Activated CD8-positive, alpha-beta memory T cell treated with anti-CD3 and anti-CD28 coated beads for 1 hour (primary cell): ENCODE measurements around the gene F13B.
"Not testable (repeated sequence)": the region's sequence is repeated elsewhere in the genome, so short reads cannot be mapped to it uniquely, and the experiment has no call there.

Experiments
- DNase-seq, 2 donors: peaks; one replicate each; pipeline ENCODE4 v3.0.0-alpha.2; 2020; ENCODE audit warnings: low read depth in 1 of 2; ENCODE audit errors: extremely low read depth in 1 of 2

Gene F13B

GRCh38 chr1:197049100-197049499, 18.0 kb downstream of the F13B start:
- no peak for DNase-seq

GRCh38 chr1:197042676-197043341, 24.3 kb downstream of the F13B start:
- DNase-seq, result no peak

- no peak for DNase-seq
These were observed 25.3 kb downstream of the F13B start for GRCh38 chr1:197041486-197042353.

GRCh38 chr1:197036861-197037260, 30.2 kb downstream of the F13B start:
- no peak for DNase-seq

- DNase-seq, result not testable (repeated sequence)
These were observed 32.3 kb downstream of the F13B start for GRCh38 chr1:197034631-197035339.

- no peak for DNase-seq
These were observed 37.3 kb downstream of the F13B start for GRCh38 chr1:197029749-197030148.

GRCh38 chr1:197027359-197027758, 39.7 kb downstream of the F13B start:
- DNase-seq, result no peak

GRCh38 chr1:197024460-197024859, 42.6 kb downstream of the F13B start:
- no peak for DNase-seq

GRCh38 chr1:197021716-197022115, 45.3 kb downstream of the F13B start:
- no peak for DNase-seq

GRCh38 chr1:197017558-197018146, 49.4 kb downstream of the F13B start:
- DNase-seq, result no peak

- no peak for DNase-seq
These were observed 50.3 kb downstream of the F13B start for GRCh38 chr1:197016751-197017150.

- DNase-seq, result no peak
These were observed 53.8 kb downstream of the F13B start for GRCh38 chr1:197013234-197013633.

GRCh38 chr1:197011614-197012013, 55.4 kb downstream of the F13B start:
- DNase-seq, result no peak

- no peak for DNase-seq
These were observed 58.2 kb downstream of the F13B start for GRCh38 chr1:197008861-197009260.

- no peak for DNase-seq
These were observed 63.9 kb downstream of the F13B start for GRCh38 chr1:197003132-197003531.

GRCh38 chr1:197001828-197002227, 65.2 kb downstream of the F13B start:
- no peak for DNase-seq

GRCh38 chr1:196997423-196997822, 69.6 kb downstream of the F13B start:
- DNase-seq, result no peak

- no peak for DNase-seq
These were observed 73.1 kb downstream of the F13B start for GRCh38 chr1:196993916-196994315.

GRCh38 chr1:196991919-196992651, 75.0 kb downstream of the F13B start:
- DNase-seq, result not testable (repeated sequence)
